Suprapubic skin (tissue), 4 donors: ENCODE results near the gene IL1RAPL2. TPM values are rescaled to one million over a fixed set of nuclear protein-coding genes. Genes with fewer than 3 reads are reported as not detected.
"Not testable (repeated sequence)": the region's sequence is repeated elsewhere in the genome, so short reads cannot be mapped to it uniquely, and the experiment has no call there.

Source experiments
- DNase-seq, 2 donors: peaks; one replicate each; pipeline ENCODE4 v3.0.0-alpha.2; 2019; ENCODE audit warnings: low spot score in 2 of 2
- H3K27ac ChIP-seq: fragments of 200-600 bp; sonication (generic); one replicate; pipeline ENCODE4 v1.5.1; 2019
- H3K27me3 ChIP-seq: fragments of 200-600 bp; sonication (generic); one replicate; pipeline ENCODE4 v1.5.1; 2019
- H3K36me3 ChIP-seq: fragments of 200-600 bp; sonication (generic); one replicate; pipeline ENCODE4 v1.5.1; 2019
- H3K4me1 ChIP-seq: fragments of 200-600 bp; sonication (generic); one replicate; pipeline ENCODE4 v1.5.1; 2019
- H3K4me3 ChIP-seq: fragments of 200-600 bp; sonication (generic); one replicate; pipeline ENCODE4 v1.5.1; 2019; ENCODE audit warnings: mild to moderate bottlenecking
- H3K9me3 ChIP-seq: fragments of 200-600 bp; sonication (generic); one replicate; pipeline ENCODE4 v1.5.1; 2019
- EP300 ChIP-seq: sonication (generic); formaldehyde crosslinking; IDR thresholded peaks from one replicate; pipeline ENCODE4 v1.6.1; 2017; ENCODE audit warnings: antibody characterized with exemption
- POLR2A ChIP-seq, 2 donors: fragments of 450-650 bp; IDR thresholded peaks; one replicate each; pipeline ENCODE4 v1.6.1; 2017; ENCODE audit warnings: antibody characterized with exemption in 2 of 2, mild to moderate bottlenecking in 2 of 2, moderate library complexity in 2 of 2
- POLR2AphosphoS5 ChIP-seq, 3 donors: sonication (generic); formaldehyde crosslinking; IDR thresholded peaks; one replicate each; pipeline ENCODE4 v1.6.1; 2017; ENCODE audit warnings: antibody characterized with exemption in 3 of 3
- WGBS: methylation state at CpG from one replicate; pipeline ENCODE4 v1.1.5; 2018; 5-methylcytosine and 5-hydroxymethylcytosine counted together
- total RNA-seq, 4 donors: library from RNA; depleted of rRNA; stranded (reverse); fragments of >200 nt; gene quantifications; one replicate each; pipeline ENCODE4 v1.1.0, GENCODE V29; 2016
- TF ChIP-seq, protein P1 (sequence below), 2 donors: fragments of 200-600 bp in 1 of 2; fragments of 450-650 bp in 1 of 2; sonication (generic) in 1 of 2; IDR thresholded peaks; one replicate each; pipeline ENCODE4 v1.5.1; 2016 to 2019; ENCODE audit warnings: antibody characterized with exemption in 2 of 2, mild to moderate bottlenecking in 1 of 2, moderate library complexity in 1 of 2

Gene IL1RAPL2
- total RNA-seq, 4 donors from 2014 or later, result 0.21 to 0.42 (median 0.25) TPM; not detected in 1

DNA sequence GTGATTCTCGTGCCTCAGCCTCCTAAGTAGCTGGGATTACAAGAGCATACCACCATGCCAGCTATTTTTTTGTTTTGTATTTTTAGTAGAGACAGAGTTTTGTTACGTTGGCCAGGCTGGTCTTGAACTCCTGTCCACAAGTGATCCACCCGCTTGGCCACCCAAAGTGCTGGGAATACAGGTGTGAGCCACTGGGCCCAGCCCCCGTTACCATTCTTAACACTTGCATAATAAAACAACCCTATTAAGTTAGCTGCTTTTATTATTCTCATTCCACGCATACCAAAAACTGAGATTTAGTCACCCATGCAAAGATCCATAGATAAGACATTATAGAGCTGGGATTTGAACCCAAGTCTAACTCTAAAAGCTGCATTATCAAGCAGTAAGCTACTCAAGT is 660.5 kb downstream of the IL1RAPL2 start:
- Histone ChIP-seq H3K9me3 (no peaks in the 10 kb centered on the region), H3K27ac (no peak overlapping the region), H3K4me1 (no peaks in the 10 kb centered on the region), H3K36me3 (no peaks in the 10 kb centered on the region), H3K4me3 (no peak overlapping the region), H3K27me3 (no peaks in the 10 kb centered on the region)
- WGBS, result 75% methylated on average over 5 of the region's 5 CpGs
- no peak for DNase-seq
- TF ChIP-seq POLR2AphosphoS5 (IDR thresholded peaks at IDR 0.05), result no peak
- TF ChIP-seq EP300, result no peak
- TF ChIP-seq, protein P1, sequence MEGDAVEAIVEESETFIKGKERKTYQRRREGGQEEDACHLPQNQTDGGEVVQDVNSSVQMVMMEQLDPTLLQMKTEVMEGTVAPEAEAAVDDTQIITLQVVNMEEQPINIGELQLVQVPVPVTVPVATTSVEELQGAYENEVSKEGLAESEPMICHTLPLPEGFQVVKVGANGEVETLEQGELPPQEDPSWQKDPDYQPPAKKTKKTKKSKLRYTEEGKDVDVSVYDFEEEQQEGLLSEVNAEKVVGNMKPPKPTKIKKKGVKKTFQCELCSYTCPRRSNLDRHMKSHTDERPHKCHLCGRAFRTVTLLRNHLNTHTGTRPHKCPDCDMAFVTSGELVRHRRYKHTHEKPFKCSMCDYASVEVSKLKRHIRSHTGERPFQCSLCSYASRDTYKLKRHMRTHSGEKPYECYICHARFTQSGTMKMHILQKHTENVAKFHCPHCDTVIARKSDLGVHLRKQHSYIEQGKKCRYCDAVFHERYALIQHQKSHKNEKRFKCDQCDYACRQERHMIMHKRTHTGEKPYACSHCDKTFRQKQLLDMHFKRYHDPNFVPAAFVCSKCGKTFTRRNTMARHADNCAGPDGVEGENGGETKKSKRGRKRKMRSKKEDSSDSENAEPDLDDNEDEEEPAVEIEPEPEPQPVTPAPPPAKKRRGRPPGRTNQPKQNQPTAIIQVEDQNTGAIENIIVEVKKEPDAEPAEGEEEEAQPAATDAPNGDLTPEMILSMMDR (IDR thresholded peaks at IDR 0.05), result no peak
- no peak for TF ChIP-seq POLR2A (IDR thresholded peaks at IDR 0.05)

DNA sequence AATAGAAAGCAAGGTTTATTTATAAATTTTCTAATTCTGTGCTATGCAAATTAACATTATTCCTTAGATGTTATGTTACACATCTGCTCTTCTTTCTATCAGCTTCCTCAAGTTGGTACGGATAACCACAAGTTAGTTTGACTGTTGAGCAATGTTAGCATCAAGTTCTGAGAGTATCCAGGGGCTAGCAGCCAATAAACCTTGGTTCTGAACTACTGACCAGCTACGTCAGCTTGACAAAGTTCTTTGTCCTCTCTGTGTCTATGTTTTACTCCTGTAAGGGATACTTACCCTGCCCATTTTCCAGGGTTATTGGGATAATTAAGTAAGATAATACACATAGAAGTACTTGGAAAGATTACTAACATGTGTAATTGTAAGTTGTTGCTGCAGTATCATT is 662.6 kb downstream of the IL1RAPL2 start:
- TF ChIP-seq, protein P1 (IDR thresholded peaks at IDR 0.05), result no peak
- TF ChIP-seq POLR2A (IDR thresholded peaks at IDR 0.05) (no peak), EP300 (no peak)
- no peaks in the 10 kb centered on the region for H3K9me3 ChIP-seq
- WGBS, result 62% methylated on average over 2 of the region's 2 CpGs
- no peak overlapping the region for H3K27ac ChIP-seq
- no peaks in the 10 kb centered on the region for H3K27me3 ChIP-seq
- H3K4me3 ChIP-seq, result no peak overlapping the region
- no peaks in the 10 kb centered on the region for H3K36me3 ChIP-seq
- H3K4me1 ChIP-seq, result no peaks in the 10 kb centered on the region
- DNase-seq, result no peak

DNA sequence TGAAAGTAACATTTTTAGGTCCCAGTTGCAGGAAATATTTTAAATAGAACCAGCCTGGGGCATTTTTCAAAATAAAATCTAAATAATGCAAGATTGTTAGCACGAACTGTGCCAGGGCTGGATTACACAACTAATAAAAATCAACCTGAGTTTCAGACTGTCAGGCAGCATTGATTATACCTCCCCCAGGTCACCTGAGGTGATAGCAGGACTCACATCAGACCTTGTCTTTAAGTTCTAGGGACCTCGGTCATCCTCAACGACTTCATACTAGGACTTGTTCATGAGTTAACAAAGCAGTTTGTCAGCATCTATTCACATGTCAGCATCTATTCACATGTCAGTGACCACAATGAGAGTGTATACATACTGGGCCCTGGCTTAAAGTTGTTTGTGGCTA is 663.1 kb downstream of the IL1RAPL2 start:
- WGBS, result 58% methylated on average over 3 of the region's 3 CpGs

DNA sequence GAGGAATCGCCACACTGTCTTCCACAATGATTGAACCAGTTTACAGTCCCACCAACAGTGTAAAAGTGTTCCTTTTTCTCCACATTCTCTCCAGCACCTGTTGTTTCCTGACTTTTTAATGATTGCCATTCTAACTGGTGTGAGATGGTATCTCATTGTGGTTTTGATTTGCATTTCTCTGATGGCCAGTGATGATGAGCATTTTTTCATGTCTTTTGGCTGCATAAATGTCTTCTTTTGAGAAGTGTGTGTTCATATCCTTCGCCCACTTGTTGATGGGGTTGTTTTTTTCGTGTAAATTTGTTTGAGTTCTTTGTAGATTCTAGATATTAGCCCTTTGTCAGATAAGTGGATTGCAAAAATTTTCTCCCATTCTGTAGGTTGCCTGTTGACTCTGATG is 671.4 kb downstream of the IL1RAPL2 start:
- H3K27ac ChIP-seq, DNase-seq, H3K4me3 ChIP-seq, H3K4me1 ChIP-seq, H3K9me3 ChIP-seq, H3K36me3 ChIP-seq, H3K27me3 ChIP-seq: not testable (repeated sequence)
- 67% methylated on average over 3 of the region's 3 CpGs for WGBS

More for the DNA sequence above, 663.1 kb downstream of the IL1RAPL2 start:
- Histone ChIP-seq H3K27me3 (no peaks in the 10 kb centered on the region), H3K36me3 (no peaks in the 10 kb centered on the region), H3K4me3 (no peak overlapping the region), H3K27ac (no peak overlapping the region), H3K9me3 (no peaks in the 10 kb centered on the region), H3K4me1 (no peaks in the 10 kb centered on the region)
- TF ChIP-seq POLR2A (IDR thresholded peaks at IDR 0.05) (no peak), POLR2AphosphoS5 (IDR thresholded peaks at IDR 0.05) (no peak), EP300 (no peak)
- TF ChIP-seq, protein P1 (IDR thresholded peaks at IDR 0.05), result no peak
- DNase-seq, result no peak

DNA sequence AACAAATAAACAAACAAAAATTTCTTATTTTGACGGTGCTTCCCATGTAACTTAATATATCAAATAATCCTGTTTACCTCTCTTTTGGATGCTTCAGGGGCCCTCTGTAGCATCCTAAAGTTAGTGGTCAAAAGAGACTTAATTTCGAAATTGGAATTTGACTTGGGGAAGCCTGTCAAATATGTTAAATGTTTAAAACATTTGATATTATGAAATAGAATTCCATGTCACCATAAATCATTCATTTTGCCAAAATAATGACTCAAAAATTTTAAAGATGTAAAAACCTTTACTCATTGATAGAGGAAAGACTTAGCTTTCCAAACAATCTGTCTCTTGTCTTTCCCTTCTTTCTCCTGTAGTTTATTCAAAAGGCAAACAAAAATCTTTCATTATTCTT is 675.1 kb downstream of the IL1RAPL2 start:
- no peak for TF ChIP-seq EP300

DNA sequence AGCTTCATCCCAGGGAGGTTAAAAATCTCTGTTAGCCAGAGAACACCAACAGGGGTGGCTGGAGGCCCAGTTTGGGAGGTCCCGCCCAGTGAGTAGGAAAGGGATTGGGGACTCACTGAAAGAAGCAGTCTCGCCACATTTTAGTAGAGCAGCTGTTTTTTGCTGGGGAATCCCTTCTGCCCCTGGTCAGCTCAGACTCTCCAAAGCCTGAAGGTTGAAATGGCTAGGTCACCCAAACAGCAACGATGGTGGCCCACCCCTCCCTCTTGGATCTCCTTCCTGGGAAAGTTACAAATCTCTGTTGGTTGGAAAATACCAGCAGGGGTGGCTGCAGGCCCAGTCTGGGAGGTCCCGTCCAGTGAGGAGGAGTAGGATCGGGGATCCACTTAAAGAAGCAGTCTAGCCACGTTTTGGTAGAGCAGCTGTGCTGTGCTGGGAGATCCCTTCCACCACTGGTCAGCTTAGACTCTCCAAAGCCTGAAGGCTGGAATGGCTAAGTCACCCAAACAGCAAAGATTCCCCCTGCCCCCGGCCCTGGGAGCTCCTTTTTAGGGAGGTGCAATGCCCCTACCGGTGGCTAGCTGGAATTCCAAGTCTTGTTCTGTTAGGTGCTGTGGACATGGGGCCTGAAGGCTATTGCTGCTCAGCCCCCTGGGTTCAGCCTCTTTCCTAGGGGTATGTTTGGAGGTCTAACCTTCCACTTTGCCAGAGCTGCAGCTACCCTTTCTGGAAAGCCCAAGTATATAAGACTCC is 694.5 kb downstream of the IL1RAPL2 start:
- no peak overlapping the region for H3K4me3 ChIP-seq
- WGBS, result 66% methylated on average over 8 of the region's 8 CpGs
- H3K4me1 ChIP-seq, result no peaks in the 10 kb centered on the region
- no peak for DNase-seq
- no peaks in the 10 kb centered on the region for H3K36me3 ChIP-seq
- TF ChIP-seq POLR2A (IDR thresholded peaks at IDR 0.05) (no peak), POLR2AphosphoS5 (IDR thresholded peaks at IDR 0.05) (no peak), EP300 (no peak)
- TF ChIP-seq, protein P1 (IDR thresholded peaks at IDR 0.05), result no peak
- no peak overlapping the region for H3K27ac ChIP-seq
- no peaks in the 10 kb centered on the region for H3K9me3 ChIP-seq
- no peaks in the 10 kb centered on the region for H3K27me3 ChIP-seq

More for the DNA sequence above, 675.1 kb downstream of the IL1RAPL2 start:
- Histone ChIP-seq H3K36me3 (no peaks in the 10 kb centered on the region), H3K4me3 (no peak overlapping the region), H3K27me3 (no peaks in the 10 kb centered on the region), H3K4me1 (no peaks in the 10 kb centered on the region), H3K27ac (no peak overlapping the region), H3K9me3 (no peaks in the 10 kb centered on the region)
- 61% methylated on average over 2 of the region's 2 CpGs for WGBS
- no peak for DNase-seq
